GM18861 (cell line): ENCODE measurements around the gene THADA.
"Not testable (repeated sequence)": the region's sequence is repeated elsewhere in the genome, so short reads cannot be mapped to it uniquely, and the experiment has no call there.

Experiments
- ATAC-seq: cut with Tn5 transposase; IDR thresholded peaks from one replicate; pipeline ENCODE4 v1.9.1; 2021; ENCODE audit not compliant: unreplicated experiment

The THADA gene

GRCh38 chr2:43605079-43605655, 9.3 kb upstream of the THADA start:
- no peak for ATAC-seq

- ATAC-seq, result no peak
Observed at GRCh38 chr2:43604674-43605073, 8.8 kb upstream of the THADA start.

- not testable (repeated sequence) for ATAC-seq
Observed at GRCh38 chr2:43600596-43600995, 4.8 kb upstream of the THADA start.

- no peak for ATAC-seq
Observed at GRCh38 chr2:43594875-43595274, 963 bp downstream of the THADA start.

GRCh38 chr2:43593254-43593653, 2.6 kb downstream of the THADA start:
- ATAC-seq, result no peak

GRCh38 chr2:43592443-43592842, 3.4 kb downstream of the THADA start:
- no peak for ATAC-seq

- ATAC-seq, result no peak
Observed at GRCh38 chr2:43585708-43586107, 10.1 kb downstream of the THADA start.

- no peak for ATAC-seq
Observed at GRCh38 chr2:43579275-43579981, 16.4 kb downstream of the THADA start.

- no peak for ATAC-seq
Observed at GRCh38 chr2:43576981-43577892, 18.6 kb downstream of the THADA start.

- ATAC-seq, result no peak
Observed at GRCh38 chr2:43572244-43572643, 23.6 kb downstream of the THADA start.

GRCh38 chr2:43569921-43570320, 25.9 kb downstream of the THADA start:
- no peak for ATAC-seq

GRCh38 chr2:43568228-43568627, 27.6 kb downstream of the THADA start:
- ATAC-seq, result no peak

- peak; percentile 14 for ATAC-seq
Observed at GRCh38 chr2:43566461-43566729, 29.4 kb downstream of the THADA start.

- ATAC-seq, result no peak
Observed at GRCh38 chr2:43563679-43564078, 32.2 kb downstream of the THADA start.

- no peak for ATAC-seq
Observed at GRCh38 chr2:43560231-43560547, 35.6 kb downstream of the THADA start.

GRCh38 chr2:43559391-43560230, 36.2 kb downstream of the THADA start:
- peak; percentile 78 for ATAC-seq

- no peak for ATAC-seq
Observed at GRCh38 chr2:43557196-43557595, 38.6 kb downstream of the THADA start.

- no peak for ATAC-seq
Observed at GRCh38 chr2:43556256-43556655, 39.6 kb downstream of the THADA start.

- no peak for ATAC-seq
Observed at GRCh38 chr2:43553341-43553855, 42.4 kb downstream of the THADA start.

- ATAC-seq, result no peak
Observed at GRCh38 chr2:43551990-43552389, 43.8 kb downstream of the THADA start.

- not testable (repeated sequence) for ATAC-seq
Observed at GRCh38 chr2:43548381-43548780, 47.5 kb downstream of the THADA start.
